Osteocyte (in vitro differentiated cells): ENCODE results near the gene SERPINE1. TPM values are rescaled to one million over a fixed set of nuclear protein-coding genes. Genes with fewer than 3 reads are reported as not detected.
"Not testable (repeated sequence)": the region's sequence is repeated elsewhere in the genome, so short reads cannot be mapped to it uniquely, and the experiment has no call there.

Experiments used
- DNase-seq: peaks from one replicate; pipeline ENCODE4 v3.0.0; 2021; ENCODE audit warnings: mixed read lengths; ENCODE audit not compliant: unreplicated experiment; ENCODE audit errors: extremely low spot score
- H3K27ac Mint-ChIP-seq: one replicate; pipeline ENCODE4 v1.8.0; 2021; ENCODE audit warnings: mild to moderate bottlenecking, mixed read lengths; ENCODE audit not compliant: unreplicated experiment
- H3K27me3 Mint-ChIP-seq: one replicate; pipeline ENCODE4 v1.8.0; 2021; ENCODE audit warnings: mixed read lengths; ENCODE audit not compliant: unreplicated experiment
- H3K36me3 Mint-ChIP-seq: one replicate; pipeline ENCODE4 v1.8.0; 2021; ENCODE audit warnings: mixed read lengths; ENCODE audit not compliant: unreplicated experiment
- H3K4me1 Mint-ChIP-seq: one replicate; pipeline ENCODE4 v1.8.0; 2021; ENCODE audit warnings: mixed read lengths; ENCODE audit not compliant: unreplicated experiment
- H3K4me3 Mint-ChIP-seq: one replicate; pipeline ENCODE4 v1.8.0; 2021; ENCODE audit warnings: mild to moderate bottlenecking, moderate library complexity, mixed read lengths; ENCODE audit not compliant: unreplicated experiment
- H3K9me3 Mint-ChIP-seq: one replicate; pipeline ENCODE4 v1.8.0; 2021; ENCODE audit warnings: mixed read lengths; ENCODE audit not compliant: unreplicated experiment
- total RNA-seq: library from RNA; stranded (reverse); gene quantifications from 2 replicates; pipeline ENCODE4 v1.2.1, GENCODE V29; 2021
- TF ChIP-seq, protein P1 (sequence below): fragments of 200-600 bp; sonication (generic); IDR thresholded peaks from 2 replicates; pipeline ENCODE4 v1.5.0; 2021; ENCODE audit warnings: antibody characterized with exemption, mild to moderate bottlenecking, moderate library complexity

The SERPINE1 gene
- total RNA-seq, 1 donor from 2014 or later: 328 TPM

DNA sequence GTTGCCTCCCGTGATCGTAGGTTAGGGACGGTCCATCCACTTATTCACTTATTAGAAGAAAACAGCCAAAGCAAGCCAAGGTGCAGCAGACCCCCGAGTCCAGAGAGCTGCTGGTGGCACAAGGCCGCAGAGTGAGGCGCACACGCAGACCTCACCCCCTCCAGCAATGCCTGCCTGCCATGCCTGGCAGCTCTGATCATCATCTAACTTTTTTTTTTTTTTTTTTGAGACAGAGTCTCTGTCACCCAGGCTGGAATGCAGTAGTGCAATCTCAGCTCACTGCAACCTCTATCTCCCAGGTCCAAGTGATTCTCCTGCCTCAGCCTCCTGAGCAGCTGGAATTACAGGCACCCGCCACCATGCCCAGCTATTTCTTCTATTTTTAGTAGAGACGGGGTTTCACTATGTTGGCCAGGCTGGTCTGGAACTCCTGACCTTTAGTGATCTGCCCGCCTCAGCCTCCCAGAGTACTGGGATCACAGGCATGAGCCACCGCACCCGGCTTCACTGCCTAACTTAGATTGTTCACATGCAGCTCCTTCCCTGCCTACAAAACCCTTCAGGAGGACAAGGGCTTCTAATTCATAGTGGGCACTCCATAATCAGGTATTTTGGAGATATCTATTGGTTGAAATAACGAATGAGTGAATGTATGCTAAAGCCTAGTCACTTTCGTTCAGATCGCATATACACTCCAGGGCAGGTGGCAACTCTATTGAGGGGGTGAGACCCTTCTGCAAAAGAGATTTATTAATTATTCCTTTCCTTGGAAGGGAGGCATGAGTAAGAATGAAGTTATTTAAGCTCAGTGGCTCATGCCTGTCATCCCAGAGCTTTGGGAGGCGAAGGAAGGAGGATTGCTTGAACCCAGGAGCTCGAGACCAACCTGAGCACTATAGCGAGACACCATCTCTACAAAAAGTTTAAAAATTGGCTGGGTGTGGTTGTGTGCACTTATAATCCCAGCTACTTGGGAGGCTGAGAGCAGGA lies 25.8 kb upstream of the SERPINE1 start:
- Mint-ChIP-seq H3K4me3 (no peak overlapping the region), H3K27ac (peak overlapping the region; percentile 100), H3K9me3 (no peaks in the 10 kb centered on the region), H3K27me3 (no peaks in the 10 kb centered on the region), H3K4me1 (peaks cover 61% of the 10 kb centered on the region), H3K36me3 (no peaks in the 10 kb centered on the region)
- TF ChIP-seq, protein P1, sequence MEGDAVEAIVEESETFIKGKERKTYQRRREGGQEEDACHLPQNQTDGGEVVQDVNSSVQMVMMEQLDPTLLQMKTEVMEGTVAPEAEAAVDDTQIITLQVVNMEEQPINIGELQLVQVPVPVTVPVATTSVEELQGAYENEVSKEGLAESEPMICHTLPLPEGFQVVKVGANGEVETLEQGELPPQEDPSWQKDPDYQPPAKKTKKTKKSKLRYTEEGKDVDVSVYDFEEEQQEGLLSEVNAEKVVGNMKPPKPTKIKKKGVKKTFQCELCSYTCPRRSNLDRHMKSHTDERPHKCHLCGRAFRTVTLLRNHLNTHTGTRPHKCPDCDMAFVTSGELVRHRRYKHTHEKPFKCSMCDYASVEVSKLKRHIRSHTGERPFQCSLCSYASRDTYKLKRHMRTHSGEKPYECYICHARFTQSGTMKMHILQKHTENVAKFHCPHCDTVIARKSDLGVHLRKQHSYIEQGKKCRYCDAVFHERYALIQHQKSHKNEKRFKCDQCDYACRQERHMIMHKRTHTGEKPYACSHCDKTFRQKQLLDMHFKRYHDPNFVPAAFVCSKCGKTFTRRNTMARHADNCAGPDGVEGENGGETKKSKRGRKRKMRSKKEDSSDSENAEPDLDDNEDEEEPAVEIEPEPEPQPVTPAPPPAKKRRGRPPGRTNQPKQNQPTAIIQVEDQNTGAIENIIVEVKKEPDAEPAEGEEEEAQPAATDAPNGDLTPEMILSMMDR: no peak
- DNase-seq: no peak

DNA sequence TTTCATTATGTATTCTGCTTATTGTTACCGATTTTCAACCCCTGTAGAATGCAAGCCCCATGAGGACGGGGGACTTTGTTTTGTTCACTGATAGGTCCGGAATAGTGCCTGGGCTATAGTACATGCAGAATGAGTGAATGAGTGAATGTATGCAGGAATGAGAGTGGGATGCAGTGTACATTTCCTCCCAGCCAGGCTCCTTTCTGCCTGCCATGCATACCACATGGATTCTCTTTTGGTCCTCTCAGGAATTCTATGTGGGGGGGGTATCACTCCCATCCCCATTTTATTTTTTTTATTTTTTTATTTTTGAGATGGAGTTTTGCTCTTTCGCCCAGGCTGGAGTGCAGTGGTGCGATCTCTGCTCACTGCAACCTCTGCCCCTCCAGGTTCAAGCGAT lies 24.9 kb upstream of the SERPINE1 start:
- Mint-ChIP-seq H3K4me3 (no peak overlapping the region), H3K4me1 (peaks cover 60% of the 10 kb centered on the region), H3K27ac (peak overlapping the region; percentile 100), H3K36me3 (no peaks in the 10 kb centered on the region), H3K9me3 (no peaks in the 10 kb centered on the region), H3K27me3 (no peaks in the 10 kb centered on the region)
- TF ChIP-seq, protein P1: no peak
- no peak for DNase-seq

- not testable (repeated sequence) for H3K36me3 Mint-ChIP-seq, DNase-seq, H3K9me3 Mint-ChIP-seq, H3K4me3 Mint-ChIP-seq, H3K27me3 Mint-ChIP-seq
- Mint-ChIP-seq H3K4me1 (peaks cover 62% of the 10 kb centered on the region), H3K27ac (peak overlapping the region; percentile 77)
Observed at GRCh38 chr7:101103701-101104100, 23.2 kb upstream of the SERPINE1 start.

- Mint-ChIP-seq H3K4me3 (no peak overlapping the region), H3K27ac (peak overlapping the region; percentile 77), H3K9me3 (no peaks in the 10 kb centered on the region), H3K27me3 (no peaks in the 10 kb centered on the region), H3K36me3 (no peaks in the 10 kb centered on the region), H3K4me1 (peaks cover 62% of the 10 kb centered on the region)
- no peak for DNase-seq
- TF ChIP-seq, protein P1: no peak
Observed at GRCh38 chr7:101104193-101104713, 22.7 kb upstream of the SERPINE1 start.

DNA sequence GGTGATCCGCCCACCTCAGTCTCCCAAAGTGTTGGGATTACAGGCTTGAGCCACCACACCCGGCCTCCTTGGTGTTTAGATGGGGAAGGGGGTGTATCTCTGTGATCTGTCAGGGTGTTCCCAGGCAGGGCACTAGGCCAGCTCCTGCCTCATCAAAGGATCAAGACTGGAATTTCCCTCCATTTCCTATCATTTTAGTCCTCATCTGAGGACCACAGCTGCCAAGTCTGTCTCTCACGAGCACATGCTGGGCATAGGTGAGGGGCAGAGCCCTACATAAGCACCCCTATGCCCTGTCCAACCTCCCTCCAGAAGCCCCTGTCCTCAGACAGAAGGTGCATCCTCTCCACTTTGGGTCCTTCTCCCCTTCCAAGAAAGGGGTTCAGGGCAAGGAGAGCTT lies 22.1 kb upstream of the SERPINE1 start:
- TF ChIP-seq, protein P1: no peak
- Mint-ChIP-seq H3K27ac (peak overlapping the region; percentile 55), H3K4me1 (peaks cover 62% of the 10 kb centered on the region), H3K27me3 (no peaks in the 10 kb centered on the region), H3K36me3 (no peaks in the 10 kb centered on the region), H3K4me3 (no peak overlapping the region), H3K9me3 (no peaks in the 10 kb centered on the region)
- no peak for DNase-seq

- not testable (repeated sequence) for H3K9me3 Mint-ChIP-seq, H3K27me3 Mint-ChIP-seq, H3K4me3 Mint-ChIP-seq, H3K36me3 Mint-ChIP-seq, DNase-seq
- Mint-ChIP-seq H3K27ac (peak overlapping the region; percentile 55), H3K4me1 (peaks cover 60% of the 10 kb centered on the region)
Observed at GRCh38 chr7:101105248-101105647, 21.7 kb upstream of the SERPINE1 start.
